Stimulated activated CD4-positive, alpha-beta T cell treated with anti-CD3 and anti-CD28 coated beads, Interleukin-12 subunit alpha, Interleukin-12 subunit beta, amount 100 ng/mL, for 4 hours (primary cell): ENCODE data around the gene HSF2.

ENCODE experiments used
- DNase-seq: peaks from one replicate; pipeline ENCODE4 v3.0.0-alpha.2; 2020

Gene HSF2

GRCh38 chr6:122399348-122400120 lies at the start of gene HSF2:
TSS of gene HSF2 (plus strand) at chr6:122399652. CDS start at chr6:122399738, 86 bp downstream.
- DNase-seq, result peak; percentile 88

GRCh38 chr6:122352981-122353664 lies 46.3 kb upstream of the HSF2 start:
- no peak for DNase-seq

- DNase-seq, result no peak
Measured at GRCh38 chr6:122360809-122361208, 38.6 kb upstream of the HSF2 start.

- no peak for DNase-seq
Measured at GRCh38 chr6:122361314-122361979, 38.0 kb upstream of the HSF2 start.

- DNase-seq, result no peak
Measured at GRCh38 chr6:122363769-122364483, 35.5 kb upstream of the HSF2 start.

GRCh38 chr6:122365775-122366403 lies 33.6 kb upstream of the HSF2 start:
- no peak for DNase-seq

- DNase-seq, result no peak
Measured at GRCh38 chr6:122367171-122367570, 32.3 kb upstream of the HSF2 start.

DNA sequence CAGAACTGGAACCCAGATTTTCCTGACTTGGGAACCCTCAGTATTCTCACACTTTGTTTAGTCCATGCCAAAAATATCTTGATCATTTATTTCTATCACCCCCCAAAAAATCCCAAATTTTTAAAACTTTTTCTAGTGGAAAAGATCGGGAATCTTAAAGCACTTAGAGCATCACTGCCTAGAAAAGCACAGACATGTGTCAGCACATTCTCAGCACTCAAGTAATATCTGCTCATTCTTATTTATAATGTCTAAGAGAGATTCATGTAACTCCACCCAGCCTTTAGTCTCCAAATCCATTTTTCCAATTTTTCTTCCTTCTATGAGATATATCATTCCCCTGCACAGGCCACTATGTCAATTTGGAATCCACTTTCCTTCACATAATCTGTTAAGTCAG lies 29.9 kb upstream of the HSF2 start:
- no peak for DNase-seq

GRCh38 chr6:122372647-122373046 lies 26.8 kb upstream of the HSF2 start:
- no peak for DNase-seq

- no peak for DNase-seq
Measured at GRCh38 chr6:122374307-122374706, 25.1 kb upstream of the HSF2 start.

GRCh38 chr6:122376246-122376645 lies 23.2 kb upstream of the HSF2 start:
- no peak for DNase-seq

DNA sequence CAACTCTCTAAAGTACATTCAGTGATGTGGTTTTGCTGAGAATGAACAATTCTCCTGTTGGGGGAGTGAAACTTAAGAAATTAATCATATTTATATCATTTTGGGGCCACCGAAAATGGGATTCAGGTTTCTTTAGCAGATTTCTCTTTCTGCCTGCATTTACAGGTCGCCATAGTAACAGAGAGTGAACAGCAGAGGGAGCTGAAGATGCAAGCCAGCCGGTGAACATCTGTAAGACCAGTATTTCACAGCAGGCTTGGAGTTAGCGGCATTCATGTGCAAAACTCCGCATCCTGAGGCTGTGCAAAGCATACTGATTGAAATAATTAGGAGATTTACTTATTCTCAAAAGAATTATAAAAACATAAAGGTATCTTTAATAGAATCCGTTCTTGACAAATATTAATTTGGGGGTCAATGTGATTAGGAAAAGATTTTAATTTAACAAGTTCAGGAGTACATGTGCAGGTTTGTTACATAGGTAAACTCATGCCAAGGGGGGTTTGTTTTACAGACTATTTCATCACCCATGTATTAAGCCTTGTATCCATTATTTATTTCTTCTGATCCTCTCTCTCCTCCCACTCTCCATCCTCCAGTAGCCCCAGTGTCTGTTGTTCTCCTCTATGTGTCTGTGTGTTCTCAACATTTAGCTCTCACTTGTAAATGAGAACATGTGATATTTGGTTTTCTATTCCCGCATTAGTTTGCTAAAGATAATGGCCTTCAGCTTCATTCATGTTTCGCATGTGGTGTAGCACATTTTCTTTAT lies 17.8 kb upstream of the HSF2 start:
- DNase-seq, result peak; percentile 25

DNA sequence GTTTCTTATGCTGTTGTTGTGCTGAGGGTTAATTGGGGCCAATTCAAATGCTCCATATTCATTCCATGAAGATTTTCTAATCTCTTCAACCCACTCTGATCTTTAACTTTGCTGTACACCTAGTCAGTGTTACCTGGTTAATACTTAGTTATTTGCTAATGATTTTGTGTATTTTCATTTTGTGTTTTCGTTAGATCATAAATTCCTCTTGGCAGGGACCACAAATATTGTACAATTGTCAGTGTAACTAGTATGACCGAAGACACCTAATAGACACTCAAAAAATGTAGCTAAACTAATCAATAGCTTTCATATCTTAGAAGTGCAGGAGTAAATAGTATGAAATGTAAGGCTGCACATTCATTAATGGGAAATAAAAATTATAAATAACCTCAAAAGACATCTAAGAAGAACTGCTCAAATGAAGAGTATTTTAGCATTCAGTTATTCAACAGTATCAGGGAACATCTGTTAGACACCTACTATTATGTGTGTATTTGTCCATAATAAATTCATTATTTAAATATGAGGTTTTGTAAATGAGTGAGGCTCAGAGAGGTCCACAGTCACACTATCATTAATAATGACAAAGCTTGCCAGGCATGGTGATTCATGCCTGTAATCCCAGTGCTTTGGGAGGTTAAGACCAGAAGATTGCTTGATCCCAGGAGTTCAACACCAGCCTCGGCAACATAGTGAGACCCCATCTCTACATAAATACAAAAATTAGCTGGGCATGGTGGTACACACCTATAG lies 13.4 kb upstream of the HSF2 start:
- DNase-seq, result no peak

DNA sequence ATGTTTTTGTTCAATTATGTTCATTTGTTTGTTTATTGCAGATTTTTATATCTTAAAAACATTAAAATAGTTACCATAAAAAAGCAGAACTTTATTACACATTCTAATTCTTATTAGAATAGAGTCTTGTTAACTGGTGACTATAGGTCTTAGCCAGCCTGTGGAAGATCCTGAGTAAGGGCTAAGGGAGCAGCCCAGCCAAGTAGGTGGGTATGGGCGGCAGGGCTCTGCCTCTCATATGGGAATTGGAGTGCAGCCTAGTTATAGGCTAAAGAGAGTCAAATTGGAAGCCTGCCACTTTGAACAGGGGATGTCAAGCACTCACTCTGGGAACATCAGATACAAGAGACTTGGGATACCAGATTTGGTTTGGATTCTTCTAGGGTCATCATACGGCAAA lies 10.5 kb upstream of the HSF2 start:
- no peak for DNase-seq

DNA sequence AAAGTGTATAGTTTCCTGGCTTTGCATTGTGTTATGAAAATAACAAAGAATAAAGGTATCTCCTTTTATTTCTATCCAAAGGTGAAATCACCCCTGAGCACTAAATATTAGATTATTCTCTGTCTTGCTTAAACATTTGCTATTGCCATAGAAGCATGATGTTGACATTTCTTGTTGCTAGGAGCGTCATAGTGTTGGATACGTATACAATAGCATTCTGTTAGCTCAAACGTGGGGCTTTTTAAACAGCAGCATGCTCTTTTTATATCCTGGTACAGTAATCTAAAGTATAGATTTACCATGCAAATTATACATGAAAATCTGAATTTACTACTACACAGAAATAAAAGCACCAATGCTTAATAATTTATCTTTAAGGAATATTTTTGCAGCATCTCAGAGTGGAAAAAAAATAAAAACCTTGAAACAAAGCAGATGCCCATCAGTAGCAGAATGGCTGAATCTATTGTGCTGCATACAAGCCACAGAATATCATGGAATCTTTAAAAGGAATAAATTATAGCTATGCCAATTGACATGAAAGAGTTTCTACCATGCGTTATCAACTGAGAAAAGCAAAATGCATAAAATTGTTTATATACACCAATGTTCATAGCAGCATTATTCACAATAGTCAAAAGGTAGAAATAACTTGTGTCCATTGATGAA lies 9.6 kb upstream of the HSF2 start:
- DNase-seq, result no peak

DNA sequence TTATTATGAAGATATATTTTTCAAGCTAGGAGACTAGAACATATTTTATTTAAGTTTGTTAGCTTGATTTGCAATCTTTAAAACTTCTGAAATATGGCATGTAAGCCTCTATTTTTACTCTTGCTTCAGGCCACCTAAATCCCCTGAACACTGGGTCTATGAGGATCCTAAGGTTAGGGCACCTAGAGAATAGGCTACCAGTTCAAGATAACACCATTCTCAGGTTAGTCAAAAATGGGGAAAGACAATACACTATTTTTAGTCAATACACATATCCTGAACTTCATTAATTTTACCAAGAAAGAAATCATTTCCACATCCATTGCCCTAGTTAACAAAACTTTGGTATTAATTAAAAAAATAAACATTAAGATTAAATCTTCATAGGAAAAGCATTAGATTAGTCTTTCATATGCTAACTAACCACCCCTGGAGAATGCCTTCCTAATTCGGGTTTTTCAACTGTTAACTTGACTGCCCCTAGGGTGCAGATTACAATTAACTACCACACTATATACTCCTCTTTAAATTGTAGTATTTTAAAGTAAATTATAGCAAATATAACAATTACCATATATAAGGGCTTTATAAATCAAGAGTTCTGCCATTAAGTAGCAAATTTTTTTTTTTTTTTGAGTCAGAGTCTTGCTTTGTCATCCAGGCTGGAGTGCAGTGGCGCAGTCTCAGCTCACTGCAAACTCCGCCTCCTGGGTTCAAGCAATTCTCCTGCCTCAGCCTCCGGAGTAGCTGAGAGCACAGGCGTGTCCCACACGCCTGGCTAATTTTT lies 6.7 kb upstream of the HSF2 start:
- DNase-seq, result no peak

DNA sequence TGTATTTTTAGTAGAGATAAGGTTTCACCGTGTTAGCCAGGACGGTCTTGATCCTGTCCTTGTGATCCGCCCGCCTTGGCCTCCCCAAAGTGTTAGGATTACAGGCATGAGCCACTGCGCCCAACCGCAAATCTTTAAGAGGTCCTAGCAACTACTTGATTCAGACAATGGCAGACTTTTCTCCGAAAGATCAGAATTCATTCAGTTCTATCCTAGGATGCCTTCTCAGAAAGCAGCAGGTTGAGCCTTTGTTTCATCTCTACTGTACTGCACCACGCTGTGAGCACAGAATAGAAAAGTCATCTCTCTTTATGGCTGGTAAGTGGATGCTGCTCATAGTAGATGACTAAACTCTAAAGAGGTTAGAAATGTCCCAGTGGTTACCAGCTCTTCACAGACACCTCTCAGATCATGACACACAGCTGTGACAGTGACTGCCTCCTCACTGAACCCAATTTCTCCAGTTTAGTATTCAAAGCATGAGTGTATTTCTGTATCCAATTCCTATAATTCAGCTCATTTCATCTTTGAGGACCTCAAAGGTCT lies 6.0 kb upstream of the HSF2 start:
- DNase-seq, result no peak

DNA sequence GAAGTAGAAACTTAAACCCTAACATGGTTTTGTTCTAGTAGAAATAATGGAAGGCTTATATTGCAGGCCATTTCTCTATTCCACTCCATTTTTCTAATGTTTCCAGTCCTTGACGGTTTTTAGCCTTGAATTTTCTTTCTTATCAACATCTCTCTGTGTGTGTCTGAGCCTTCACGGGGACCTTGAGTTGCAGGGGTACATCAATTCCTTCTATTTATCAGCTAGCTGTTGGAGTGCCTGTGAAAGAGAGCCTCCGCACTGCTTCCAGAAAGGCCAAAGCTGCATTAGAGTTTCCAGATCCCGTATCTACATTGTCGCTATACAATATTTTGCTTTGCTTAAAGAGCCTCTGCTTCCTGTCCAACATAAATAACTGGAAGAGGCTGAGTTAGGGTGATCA lies 5.4 kb upstream of the HSF2 start:
- DNase-seq, result no peak

DNA sequence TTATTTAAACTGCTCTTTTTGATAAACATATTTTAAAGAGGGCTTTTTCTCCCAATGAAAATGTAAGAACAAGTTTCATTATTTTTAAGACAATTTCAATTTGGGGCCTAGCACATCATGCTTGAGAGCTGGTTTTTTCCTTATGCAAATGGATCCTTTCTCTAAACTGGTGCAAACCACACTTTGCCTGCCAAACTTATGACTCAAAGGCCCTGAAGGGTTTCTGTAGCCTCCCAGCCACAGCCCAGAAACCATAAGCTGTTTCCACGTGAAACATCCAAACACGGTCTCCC lies 451 bp upstream of the HSF2 start:
- no peak for DNase-seq

GRCh38 chr6:122400121-122400450 lies 634 bp downstream of the HSF2 start:
- DNase-seq, result no peak
